ENCODE data around the gene SYT1.

- TF ChIP-seq, protein P1, sequence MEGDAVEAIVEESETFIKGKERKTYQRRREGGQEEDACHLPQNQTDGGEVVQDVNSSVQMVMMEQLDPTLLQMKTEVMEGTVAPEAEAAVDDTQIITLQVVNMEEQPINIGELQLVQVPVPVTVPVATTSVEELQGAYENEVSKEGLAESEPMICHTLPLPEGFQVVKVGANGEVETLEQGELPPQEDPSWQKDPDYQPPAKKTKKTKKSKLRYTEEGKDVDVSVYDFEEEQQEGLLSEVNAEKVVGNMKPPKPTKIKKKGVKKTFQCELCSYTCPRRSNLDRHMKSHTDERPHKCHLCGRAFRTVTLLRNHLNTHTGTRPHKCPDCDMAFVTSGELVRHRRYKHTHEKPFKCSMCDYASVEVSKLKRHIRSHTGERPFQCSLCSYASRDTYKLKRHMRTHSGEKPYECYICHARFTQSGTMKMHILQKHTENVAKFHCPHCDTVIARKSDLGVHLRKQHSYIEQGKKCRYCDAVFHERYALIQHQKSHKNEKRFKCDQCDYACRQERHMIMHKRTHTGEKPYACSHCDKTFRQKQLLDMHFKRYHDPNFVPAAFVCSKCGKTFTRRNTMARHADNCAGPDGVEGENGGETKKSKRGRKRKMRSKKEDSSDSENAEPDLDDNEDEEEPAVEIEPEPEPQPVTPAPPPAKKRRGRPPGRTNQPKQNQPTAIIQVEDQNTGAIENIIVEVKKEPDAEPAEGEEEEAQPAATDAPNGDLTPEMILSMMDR (IDR thresholded peaks at IDR 0.05; ENCODE audit: extremely low read depth in 1 of 2, insufficient read depth in 1 of 2, low read depth in 1 of 2, low read length in 2 of 2) = no peak
- TF ChIP-seq EZH2 (IDR thresholded peaks at IDR 0.05; ENCODE audit: borderline replicate concordance, low read depth, low read length, severe bottlenecking) = no peak
- no peak for TF ChIP-seq POLR2A (IDR thresholded peaks at IDR 0.05; ENCODE audit: low read depth, low read length)
- TF ChIP-seq GATA2 (IDR thresholded peaks at IDR 0.05; ENCODE audit: insufficient read depth, insufficient read length, low read depth, low read length) = no peak
- no peak for TF ChIP-seq FOS (IDR thresholded peaks at IDR 0.05; ENCODE audit: borderline replicate concordance, insufficient read depth, low read length)
Measured at GRCh38 chr12:78918268-78918667, 53.7 kb downstream of the SYT1 start.

Data from endothelial cell of umbilical vein (primary cell).